Measurements from ENCODE around the gene SLC16A3. TPM values are rescaled to one million over a fixed set of nuclear protein-coding genes. Genes with fewer than 3 reads are reported as not detected.
A peak's percentile ranks its signal among the peaks of the same experiment; 100 is the strongest.

SLC16A3 gene
- total and polyA plus RNA-seq, 2 of the 8 experiments (the other 6 are each of a cell fraction or from before 2014, with no cell fraction given), result 3.8 to 8.7 TPM

GRCh38 chr17:82239926-82240505 lies 11.2 kb downstream of the SLC16A3 start:
- no peak for DNase-seq (ENCODE audit: low read depth in 1 of 2, low spot score in 2 of 2)
- ChIA-PET CTCF (ENCODE audit: partially characterized antibody) (interaction anchor here (1.8 kb wide), 1 partner anchor 60 kb away, joined by 5 read pairs; no protein-coding TSS in a partner anchor), POLR2A (ENCODE audit: partially characterized antibody) (interaction anchor here (1.3 to 2.4 kb wide), 5 partner anchors 9 to 53 kb away, joined by 3 to 8 read pairs (median 4); partner anchors contain the start of gene SLC16A3)
- Histone ChIP-seq H3K27ac (ENCODE audit: low read depth, low read length) (no peak overlapping the region), H2BK15ac (ENCODE audit: low read length) (no peak overlapping the region), H3K23me2 (ENCODE audit: low read depth, low read length) (no peaks in the 10 kb centered on the region; the same call in 1 of the 2 replicates), H2BK5ac (ENCODE audit: low read depth, low read length) (no peak overlapping the region), H4K8ac (ENCODE audit: extremely low read depth, insufficient read depth, low read length) (0 out of 2 replicates have a peak overlapping the region, but pooled peaks have one; percentile 42), H3K79me2 (ENCODE audit: control insufficient read depth in 1 of 2, insufficient read depth in 2 of 2, low read length in 2 of 2) (peaks cover 0 to 12% of the 10 kb centered on the region in 2 experiments; a peak in 1 of 4 replicates), H3K27me3 (replicated peaks in 1 of 4; ENCODE audit: control insufficient read depth in 3 of 4, extremely low read depth in 1 of 4, insufficient read depth in 3 of 4, low read length in 3 of 4) (no peaks in the 10 kb centered on the region; a peak in 1 of 7 replicates), H4K91ac (replicated peaks; ENCODE audit: insufficient read length, low read length) (no peak overlapping the region), H2BK20ac (ENCODE audit: low read length) (no peak overlapping the region), H3K4me2 (ENCODE audit: insufficient read depth in 1 of 2, low read depth in 2 of 2, low read length in 2 of 2) (no peak overlapping the region), H3K4me1 (replicated peaks in 1 of 4; ENCODE audit: control insufficient read depth in 3 of 4, insufficient read depth in 4 of 4, low read length in 3 of 4) (peaks cover 0 to 4% (median 1%) of the 10 kb centered on the region in 4 experiments; a peak in 4 of 7 replicates), H3K56ac (replicated peaks; ENCODE audit: insufficient read length, low read depth, low read length) (no peak overlapping the region), H2BK120ac (replicated peaks; ENCODE audit: low read depth, low read length) (no peak overlapping the region), H3K36me3 (ENCODE audit: control insufficient read depth in 2 of 4, insufficient read depth in 4 of 4, low read length in 3 of 4) (peaks cover 14 to 37% (median 24%) of the 10 kb centered on the region in 4 experiments), H3K79me1 (ENCODE audit: low read depth, low read length) (peaks cover 10% of the 10 kb centered on the region), H3K9ac (replicated peaks in 1 of 4; ENCODE audit: extremely low read depth in 1 of 4, low read depth in 3 of 4, low read length in 3 of 4) (no peak overlapping the region), H2AK5ac (ENCODE audit: low read depth, low read length) (no peak overlapping the region), H3K9me3 (ENCODE audit: insufficient read depth in 2 of 2, low read depth in 1 of 2, low read length in 1 of 2) (no peaks in the 10 kb centered on the region; a peak in 1 of 4 replicates), H2BK12ac (ENCODE audit: low read depth, low read length) (no peak overlapping the region), H3K4ac (replicated peaks; ENCODE audit: insufficient read length, low read depth, low read length) (no peak overlapping the region), H3K14ac (ENCODE audit: insufficient read length) (no peak overlapping the region), H4K5ac (ENCODE audit: insufficient read length, low read depth, low read length) (no peak overlapping the region), H3K23ac (ENCODE audit: insufficient read length) (no peak overlapping the region), H2AFZ (ENCODE audit: low read length) (no peak overlapping the region), H3K18ac (ENCODE audit: extremely low read depth, low read length) (no peak overlapping the region), H4K20me1 (replicated peaks in 1 of 2; ENCODE audit: control insufficient read depth in 1 of 2, insufficient read depth in 2 of 2, low read length in 2 of 2) (peaks cover 28 to 33% of the 10 kb centered on the region in 2 experiments), H3K4me3 (ENCODE audit: extremely low read depth in 1 of 4, insufficient read depth in 2 of 4, low read depth in 3 of 4, low read length in 4 of 4) (no peak overlapping the region)
- FAIRE-seq, result no peak
- WGBS, 2 experiments (ENCODE audit: extremely low coverage in 1 of 2, insufficient coverage in 1 of 2, insufficient read length in 1 of 2, insufficient replicate concordance in 2 of 2, low coverage in 1 of 2, low lambda C conversion rate in 2 of 2, missing lambda C conversion rate in 1 of 2), result 92% methylated on average over 21 of the region's 22 CpGs; no CpG with 5 or more reads in 1 of the 2 experiments
- TF ChIP-seq CTBP2 (IDR thresholded peaks at IDR 0.05; ENCODE audit: borderline replicate concordance, insufficient read depth, insufficient read length, low read length), result no peak
- TF ChIP-seq SP4 (IDR thresholded peaks at IDR 0.05; ENCODE audit: low read length), result no peak
- TF ChIP-seq JUND (IDR thresholded peaks at IDR 0.05; ENCODE audit: low read length), result no peak
- no peak for TF ChIP-seq POU5F1 (IDR thresholded peaks at IDR 0.05; ENCODE audit: low read depth, low read length)
- no peak for TF ChIP-seq BRCA1 (IDR thresholded peaks at IDR 0.05; ENCODE audit: low read depth, low read length)
- no peak for TF ChIP-seq BCL11A (IDR thresholded peaks at IDR 0.05; ENCODE audit: low read depth in 2 of 2, low read length in 2 of 2)
- TF ChIP-seq RXRA (IDR thresholded peaks at IDR 0.05; ENCODE audit: insufficient read depth, low read depth, low read length), result no peak
- no peak for TF ChIP-seq EP300 (IDR thresholded peaks at IDR 0.05; ENCODE audit: borderline replicate concordance in 1 of 2, low read depth in 2 of 2, low read length in 2 of 2)
- no peak for TF ChIP-seq USF2 (IDR thresholded peaks at IDR 0.05; ENCODE audit: low read length)
- no peak for TF ChIP-seq TCF12 (IDR thresholded peaks at IDR 0.05; ENCODE audit: low read depth, low read length)
- no peak for TF ChIP-seq YY1 (IDR thresholded peaks at IDR 0.05; ENCODE audit: low read depth, low read length)
- TF ChIP-seq MAFK (IDR thresholded peaks at IDR 0.05; ENCODE audit: low read depth, low read length), result no peak

Measured in H1 (cell line).